B cell (primary cell): ENCODE results near the gene SSR2. TPM values are rescaled to one million over a fixed set of nuclear protein-coding genes. Genes with fewer than 3 reads are reported as not detected.

Experiments used
- ATAC-seq: fragments of 200-7000 bp; cut with Tn5 transposase; one replicate; pipeline ENCODE4 v1.10.0; 2021; ENCODE audit warnings: low read depth, mild to moderate bottlenecking, moderate number of reproducible peaks, moderate library complexity
- CTCF ChIA-PET: fragments of 350-600 bp; sonication (Branson Sonifier 250); formaldehyde crosslinking; loops from one replicate; lab custom pipeline; 2021; ENCODE audit warnings: antibody characterized with exemption, inconsistent platforms; lab: Charles Lee
- POLR2A ChIA-PET: fragments of 350-600 bp; sonication (Branson Sonifier 250); formaldehyde crosslinking; loops from one replicate; lab custom pipeline; 2021; ENCODE audit warnings: antibody characterized with exemption; lab: Charles Lee
- DNase-seq: peaks from one replicate; pipeline ENCODE4 v3.0.0; 2013
- H2AFZ ChIP-seq: 2 replicates; pipeline ENCODE4 v1.6.1; 2012; ENCODE audit warnings: mild to moderate bottlenecking, low read depth, low read length; ENCODE audit not compliant: insufficient read depth, poor library complexity, severe bottlenecking
- H3K27ac ChIP-seq, 2 donors: 1 replicate in 1 of 2; 2 replicates in 1 of 2; pipeline ENCODE4 v1.5.1; 2012 to 2013; ENCODE audit warnings: low read length in 2 of 2, mild to moderate bottlenecking in 2 of 2, moderate library complexity in 1 of 2
- H3K27me3 ChIP-seq, 4 experiments: fragments of 200-600 bp in 1 of 4; sonication (generic) in 1 of 4; replicated peaks in 1 of 4; 1 replicate in 2 of 4; 2 replicates in 2 of 4; pipeline versions ENCODE4 v1.6.1 to v1.7.0; 2013 to 2016; ENCODE audit warnings: low read length in 3 of 4, mild to moderate bottlenecking in 2 of 4, mixed read lengths in 1 of 4, moderate library complexity in 1 of 4; ENCODE audit not compliant: insufficient read depth in 4 of 4, control insufficient read depth in 3 of 4; ENCODE audit errors: control extremely low read depth in 1 of 4
- H3K36me3 ChIP-seq, 2 experiments: replicated peaks in 1 of 2; 1 replicate in 1 of 2; 2 replicates in 1 of 2; pipeline versions ENCODE4 v1.6.1 to v1.7.1; 2013; ENCODE audit warnings: low read length in 1 of 2; ENCODE audit not compliant: insufficient read depth in 2 of 2, control insufficient read depth in 1 of 2; ENCODE audit errors: control extremely low read depth in 1 of 2, extremely low read depth in 1 of 2
- H3K4me1 ChIP-seq, 2 donors: fragments of 200-600 bp in 1 of 2; sonication (generic) in 1 of 2; 1 replicate in 1 of 2; 2 replicates in 1 of 2; pipeline versions ENCODE4 v1.5.1 to v1.6.1; 2013 to 2017; ENCODE audit warnings: low read length in 2 of 2; ENCODE audit not compliant: control insufficient read depth in 2 of 2, insufficient read depth in 2 of 2
- H3K4me2 ChIP-seq: replicated peaks from 2 replicates; pipeline ENCODE3; 2012; ENCODE audit warnings: mild to moderate bottlenecking, low read depth, low read length; ENCODE audit not compliant: poor library complexity, severe bottlenecking
- H3K4me3 ChIP-seq, 5 experiments: fragments of 200-600 bp in 1 of 5; sonication (generic) in 1 of 5; 1 replicate in 3 of 5; 2 replicates in 2 of 5; pipeline versions ENCODE4 v1.5.1 to v1.7.0; 2011 to 2016; ENCODE audit warnings: low read length in 4 of 5, mild to moderate bottlenecking in 4 of 5, low read depth in 2 of 5, control low read depth in 1 of 5, moderate library complexity in 1 of 5; ENCODE audit not compliant: insufficient read depth in 1 of 5; ENCODE audit errors: control extremely low read depth in 1 of 5, extremely low read depth in 1 of 5
- H3K79me2 ChIP-seq: fragments of 200-600 bp; sonication (generic); one replicate; pipeline ENCODE4 v1.6.0; 2016; ENCODE audit warnings: low read length; ENCODE audit not compliant: control insufficient read depth, insufficient read depth
- H3K9ac ChIP-seq: fragments of 200-600 bp; sonication (generic); 2 replicates; pipeline ENCODE4 v1.6.1; 2017; ENCODE audit warnings: mild to moderate bottlenecking, low read length, moderate library complexity
- H3K9me3 ChIP-seq, 3 donors: one replicate each; pipeline versions ENCODE4 v1.6.1 to v1.7.1; 2013; ENCODE audit warnings: low read length in 2 of 3; ENCODE audit not compliant: control insufficient read depth in 2 of 3, insufficient read depth in 1 of 3; ENCODE audit errors: control extremely low read depth in 1 of 3
- H4K20me1 ChIP-seq: 2 replicates; pipeline ENCODE4 v1.6.0; 2012; ENCODE audit warnings: mild to moderate bottlenecking, low read length; ENCODE audit not compliant: insufficient read depth, control insufficient read depth, poor library complexity, severe bottlenecking
- H3K27ac Mint-ChIP-seq: one replicate; pipeline ENCODE4 v1.8.0; 2021; ENCODE audit warnings: mixed read lengths
- H3K27me3 Mint-ChIP-seq: one replicate; pipeline ENCODE4 v1.8.0; 2021; ENCODE audit warnings: mixed read lengths
- H3K4me1 Mint-ChIP-seq: one replicate; pipeline ENCODE4 v1.8.0; 2021; ENCODE audit warnings: mixed read lengths
- H3K4me3 Mint-ChIP-seq: one replicate; pipeline ENCODE4 v1.8.0; 2021; ENCODE audit warnings: mixed read lengths
- H3K9me3 Mint-ChIP-seq: one replicate; pipeline ENCODE4 v1.8.0; 2022; ENCODE audit warnings: mixed read lengths; ENCODE audit not compliant: insufficient read depth
- CTCF ChIP-seq: fragments of 200-600 bp; IDR thresholded peaks from one replicate; pipeline ENCODE4 v1.8.0; 2022; ENCODE audit warnings: antibody characterized with exemption, mild to moderate bottlenecking
- EZH2 ChIP-seq: IDR thresholded peaks from 2 replicates; pipeline ENCODE4 v1.6.1; 2012; ENCODE audit warnings: borderline replicate concordance, low read depth, mild to moderate bottlenecking, moderate library complexity, low read length; ENCODE audit not compliant: insufficient read depth, poor library complexity, severe bottlenecking
- WGBS: methylation state at CpG from one replicate; pipeline ENCODE4 v1.1.5; 2013; ENCODE audit warnings: missing lambda C conversion rate; ENCODE audit not compliant: insufficient coverage; 5-methylcytosine and 5-hydroxymethylcytosine counted together
- intact Hi-C: fragments of 100-400 bp; cut with micrococcal nuclease; formaldehyde crosslinking; loops from one replicate; pipeline ENCODE4 v1.10.0; 2022
- polyA plus RNA-seq: library from polyadenylated mRNA; depleted of rRNA; stranded (reverse); fragments of >200 nt; gene quantifications from 2 replicates; pipeline ENCODE4 v1.2.3, GENCODE V29; 2012
- total RNA-seq, 2 donors: library from RNA; stranded (reverse); fragments of 120-200 nt in 1 of 2; gene quantifications; 1 replicate in 1 of 2; 2 replicates in 1 of 2; pipeline versions ENCODE4 v1.2.3 to v1.2.4, GENCODE V29; 2013 to 2022

Gene SSR2
- total and polyA plus RNA-seq, 2 donors (not counting 1 experiment from before 2014, with no cell fraction given): 160 to 359 TPM

- Mint-ChIP-seq H3K27ac (peak within 1 kb of the TSS; percentile 94), H3K9me3 (no peaks in the 10 kb centered on the region), H3K4me3 (peak within 1 kb of the TSS; percentile 95), H3K4me1 (peaks cover 81% of the 10 kb centered on the region), H3K27me3 (no peaks in the 10 kb centered on the region)
- H4K20me1 ChIP-seq: peaks cover 47% of the 10 kb centered on the region
- peaks cover 3 to 12% of the 10 kb centered on the region in 2 experiments for H3K36me3 ChIP-seq
- peak within 1 kb of the TSS; percentile 70 to 91 for H3K27ac ChIP-seq
- WGBS: 0% methylated on average over 33 of the region's 52 CpGs
- DNase-seq (peak; percentile 89), ATAC-seq (peak; percentile 76)
- peak within 1 kb of the TSS; percentile 76 to 93 (median 81) for H3K4me3 ChIP-seq
- peaks cover 63 to 73% of the 10 kb centered on the region in 2 donors for H3K4me1 ChIP-seq
- ChIA-PET CTCF (interaction anchor here (0.6 to 12.2 kb wide), 10 partner anchors 11 to 75 kb away, joined by 3 to 206 read pairs (median 8); partner anchors contain the start of genes KHDC4 and RXFP4), POLR2A (interaction anchor here (0.5 to 4.4 kb wide), 12 partner anchors 8 to 866 kb away, joined by 3 to 61 read pairs (median 8); partner anchors contain the start of genes KHDC4, LAMTOR2 and RXFP4)
- H2AFZ ChIP-seq: peak within 1 kb of the TSS; percentile 67
- H3K79me2 ChIP-seq: peaks cover 98% of the 10 kb centered on the region
- TF ChIP-seq CTCF: peak; percentile 6
- no peak for TF ChIP-seq EZH2
- no peaks in the 10 kb centered on the region for H3K9me3 ChIP-seq
- no peaks in the 10 kb centered on the region for H3K27me3 ChIP-seq
- H3K9ac ChIP-seq: peak within 1 kb of the TSS; percentile 89
- intact Hi-C loops: loop anchor here (1.0 to 5.0 kb wide), 3 partner anchors 32 to 231 kb away; partner anchors contain the start of gene LAMTOR2
- peak within 1 kb of the TSS; percentile 93 for H3K4me2 ChIP-seq
Observed at GRCh38 chr1:155978325-155978972, 42.3 kb downstream of the SSR2 start, which contains the start of gene ARHGEF2. Gene ARHGEF2, minus strand, starts transcription at chr1:155978547. Its CDS starts 120 bp downstream, at chr1:155978427.
